C4-2B (cell line): ENCODE results near the gene PPP1R11.

Source experiments
- H3K27ac ChIP-seq: fragments of 450-650 bp; 2 replicates; pipeline ENCODE4 v1.5.1; 2017
- ZFX ChIP-seq: fragments of 450-650 bp; IDR thresholded peaks from 2 replicates; pipeline ENCODE4 v1.6.1; 2017
- TF ChIP-seq, protein P1 (sequence below): fragments of 450-650 bp; conservative IDR thresholded peaks from 2 replicates; pipeline ENCODE4 v1.5.1; 2017; ENCODE audit warnings: mild to moderate bottlenecking

Gene PPP1R11

DNA sequence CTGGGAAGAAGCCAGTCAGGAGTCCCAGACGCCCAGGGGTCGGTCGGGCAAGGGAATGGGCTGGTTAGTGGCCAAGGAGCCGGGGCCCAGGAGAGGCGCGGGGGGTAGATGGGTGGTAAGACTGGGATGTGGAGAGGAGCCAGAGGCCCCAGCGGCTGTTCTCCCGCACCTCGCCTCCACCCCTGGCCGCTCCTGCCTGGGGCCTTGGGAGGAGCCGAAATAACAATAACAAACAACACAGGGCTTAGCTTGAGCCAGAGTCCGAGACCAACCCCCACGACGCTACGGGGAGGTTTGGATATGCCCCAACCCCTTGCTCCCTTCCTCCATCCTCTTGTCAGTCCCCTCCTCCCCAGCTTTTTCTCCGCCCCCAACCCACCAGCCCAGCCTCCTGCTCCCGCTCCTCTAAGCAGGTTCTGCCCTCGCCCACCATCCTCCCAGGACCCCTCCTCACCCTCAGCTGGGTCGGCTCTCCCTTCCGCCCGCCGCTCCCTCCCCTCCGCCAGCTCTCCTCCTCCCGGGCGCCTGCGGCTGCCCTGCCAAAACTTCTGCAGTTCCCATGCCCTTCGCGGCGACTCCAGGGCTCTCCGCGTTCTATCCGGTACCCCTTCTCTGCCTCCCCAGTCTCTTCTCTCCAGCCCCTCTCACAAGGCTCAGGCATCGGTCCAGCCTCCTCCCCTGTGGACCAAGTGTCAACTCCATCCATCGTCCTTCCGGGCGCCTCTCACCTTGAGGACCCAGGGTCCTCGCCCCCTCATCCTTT, 7.5 kb downstream of the PPP1R11 start:
- TF ChIP-seq, protein P1, sequence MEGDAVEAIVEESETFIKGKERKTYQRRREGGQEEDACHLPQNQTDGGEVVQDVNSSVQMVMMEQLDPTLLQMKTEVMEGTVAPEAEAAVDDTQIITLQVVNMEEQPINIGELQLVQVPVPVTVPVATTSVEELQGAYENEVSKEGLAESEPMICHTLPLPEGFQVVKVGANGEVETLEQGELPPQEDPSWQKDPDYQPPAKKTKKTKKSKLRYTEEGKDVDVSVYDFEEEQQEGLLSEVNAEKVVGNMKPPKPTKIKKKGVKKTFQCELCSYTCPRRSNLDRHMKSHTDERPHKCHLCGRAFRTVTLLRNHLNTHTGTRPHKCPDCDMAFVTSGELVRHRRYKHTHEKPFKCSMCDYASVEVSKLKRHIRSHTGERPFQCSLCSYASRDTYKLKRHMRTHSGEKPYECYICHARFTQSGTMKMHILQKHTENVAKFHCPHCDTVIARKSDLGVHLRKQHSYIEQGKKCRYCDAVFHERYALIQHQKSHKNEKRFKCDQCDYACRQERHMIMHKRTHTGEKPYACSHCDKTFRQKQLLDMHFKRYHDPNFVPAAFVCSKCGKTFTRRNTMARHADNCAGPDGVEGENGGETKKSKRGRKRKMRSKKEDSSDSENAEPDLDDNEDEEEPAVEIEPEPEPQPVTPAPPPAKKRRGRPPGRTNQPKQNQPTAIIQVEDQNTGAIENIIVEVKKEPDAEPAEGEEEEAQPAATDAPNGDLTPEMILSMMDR, result no peak
- TF ChIP-seq ZFX, result no peak
- H3K27ac ChIP-seq, result no peak overlapping the region

DNA sequence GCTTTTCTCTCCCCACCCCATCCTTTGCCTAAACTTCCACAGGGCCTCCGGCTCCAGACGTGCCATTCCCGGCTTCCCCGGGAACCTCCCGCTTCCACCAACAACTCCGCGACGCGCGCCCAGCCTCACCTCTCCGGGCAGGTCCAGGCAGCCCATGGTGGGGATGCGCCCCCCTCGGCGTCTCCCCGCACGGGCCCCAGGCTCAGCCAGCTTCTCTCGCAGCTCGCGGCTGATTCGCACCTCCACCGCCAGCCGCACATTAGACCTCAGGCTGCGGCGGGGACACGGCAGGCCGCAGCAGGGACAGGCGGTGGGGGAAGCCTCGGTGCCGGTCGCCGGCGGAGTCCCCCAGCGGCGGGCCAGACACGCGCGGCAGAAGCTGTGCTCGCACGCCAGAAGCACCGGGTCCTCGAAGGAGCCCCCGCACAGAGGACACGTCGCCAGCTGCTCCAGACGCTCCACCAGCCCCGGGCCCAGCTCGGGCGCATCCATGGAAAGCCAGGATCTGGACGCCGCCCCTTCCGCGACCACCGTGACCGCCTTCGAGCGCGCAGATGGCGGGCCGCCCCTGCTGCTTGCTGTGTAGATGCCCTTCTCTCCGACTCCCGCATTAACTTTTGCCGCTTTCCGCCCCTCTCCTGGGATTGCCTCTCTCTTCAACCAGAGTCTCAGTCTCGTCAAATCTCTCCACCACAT, 8.2 kb downstream of the PPP1R11 start, which contains the start of gene RNF39:
TSS of gene RNF39 (minus strand) at position 676 of the 696 bp plus-strand sequence. CDS start at position 492, 184 bp downstream.
- H3K27ac ChIP-seq, result no peak within 1 kb of the TSS
- TF ChIP-seq, protein P1, result no peak
- no peak for TF ChIP-seq ZFX

DNA sequence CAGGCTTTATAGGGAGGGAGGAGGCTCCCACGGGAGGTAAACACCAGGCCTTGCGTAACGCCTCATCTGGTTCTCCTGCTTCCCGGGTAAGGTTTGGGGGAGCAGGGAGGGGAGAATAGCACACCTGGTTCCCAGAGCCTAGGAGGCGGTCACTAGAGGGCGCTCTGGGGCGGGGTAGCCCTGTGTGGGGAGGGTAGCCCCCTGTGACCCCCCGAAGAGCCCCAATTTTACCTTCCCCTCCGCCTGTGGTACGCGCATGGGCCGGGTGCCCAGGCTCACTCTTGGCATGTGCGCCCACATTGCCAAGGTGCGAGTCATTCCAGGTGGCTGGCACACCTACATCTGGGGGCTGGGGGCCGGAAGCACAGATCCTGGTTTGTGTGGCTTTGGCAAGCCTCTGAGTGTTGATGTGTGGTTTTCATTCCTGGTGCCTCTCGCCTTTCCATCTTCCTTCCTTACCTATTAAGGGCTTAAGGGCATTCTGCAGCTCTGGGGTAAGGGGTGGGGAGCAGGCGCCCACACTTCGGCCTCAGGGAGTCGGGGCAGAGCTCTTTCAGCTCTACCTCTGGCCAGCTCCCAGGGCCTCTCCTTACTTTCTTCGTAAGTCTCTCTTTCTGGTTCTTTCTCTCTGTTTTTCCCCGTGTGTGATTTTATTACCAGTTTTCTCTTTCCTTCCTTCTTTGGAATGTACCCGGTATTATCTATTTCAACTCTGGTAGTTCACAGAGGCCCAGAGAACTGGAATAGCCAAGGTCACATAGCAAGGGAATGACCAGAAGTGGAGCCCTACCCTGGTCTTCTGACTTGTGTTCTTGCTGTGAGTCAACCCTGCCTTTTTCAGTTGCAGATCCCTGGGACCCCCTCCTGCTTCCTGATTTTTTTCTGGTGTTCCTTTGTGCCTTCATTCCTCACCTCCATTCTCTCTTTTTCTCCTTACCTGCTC, 9.1 kb downstream of the PPP1R11 start:
- TF ChIP-seq ZFX, result no peak
- TF ChIP-seq, protein P1, result peak; percentile 60
- no peak overlapping the region for H3K27ac ChIP-seq

DNA sequence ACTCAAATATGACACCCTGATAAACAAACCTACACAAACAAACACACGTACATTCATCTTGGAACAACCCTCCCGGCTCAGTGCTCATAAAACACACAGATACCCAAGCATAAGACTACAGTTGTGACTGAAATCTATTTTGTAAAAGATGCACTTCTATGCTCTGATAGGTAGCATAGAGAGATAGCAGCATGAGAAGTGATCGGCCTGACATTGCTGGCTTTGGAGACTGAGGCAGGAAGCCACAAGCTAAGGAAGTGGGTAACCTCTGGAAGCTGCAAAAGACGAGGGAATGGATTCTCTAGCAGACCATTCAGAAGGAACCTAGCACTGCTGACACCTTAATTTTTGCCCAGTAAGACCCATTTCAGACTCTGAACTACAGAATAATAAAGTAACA, 10.2 kb downstream of the PPP1R11 start:
- no peak for TF ChIP-seq ZFX
- TF ChIP-seq, protein P1, result no peak
- H3K27ac ChIP-seq, result no peak overlapping the region

DNA sequence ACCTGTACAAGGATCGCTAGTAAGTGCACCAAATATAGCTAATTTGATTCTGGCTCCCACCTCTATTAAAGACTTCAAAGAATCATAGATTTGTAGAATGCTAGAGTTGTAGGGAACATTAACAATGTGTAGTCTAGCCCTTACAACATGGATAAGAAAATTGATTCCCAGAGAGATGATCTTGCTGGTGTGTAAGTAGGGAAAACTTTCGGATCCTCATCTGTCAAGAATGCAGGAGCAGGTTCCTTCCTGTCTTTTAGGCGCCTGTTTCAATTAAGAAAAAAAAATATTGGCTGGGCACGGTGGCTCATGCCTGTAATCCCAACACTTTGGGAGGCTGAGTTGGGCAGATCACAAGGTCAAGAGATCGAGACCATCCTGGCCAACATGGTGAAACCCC, 20.9 kb downstream of the PPP1R11 start:
- no peak overlapping the region for H3K27ac ChIP-seq
- TF ChIP-seq ZFX, result no peak
- TF ChIP-seq, protein P1, result no peak

DNA sequence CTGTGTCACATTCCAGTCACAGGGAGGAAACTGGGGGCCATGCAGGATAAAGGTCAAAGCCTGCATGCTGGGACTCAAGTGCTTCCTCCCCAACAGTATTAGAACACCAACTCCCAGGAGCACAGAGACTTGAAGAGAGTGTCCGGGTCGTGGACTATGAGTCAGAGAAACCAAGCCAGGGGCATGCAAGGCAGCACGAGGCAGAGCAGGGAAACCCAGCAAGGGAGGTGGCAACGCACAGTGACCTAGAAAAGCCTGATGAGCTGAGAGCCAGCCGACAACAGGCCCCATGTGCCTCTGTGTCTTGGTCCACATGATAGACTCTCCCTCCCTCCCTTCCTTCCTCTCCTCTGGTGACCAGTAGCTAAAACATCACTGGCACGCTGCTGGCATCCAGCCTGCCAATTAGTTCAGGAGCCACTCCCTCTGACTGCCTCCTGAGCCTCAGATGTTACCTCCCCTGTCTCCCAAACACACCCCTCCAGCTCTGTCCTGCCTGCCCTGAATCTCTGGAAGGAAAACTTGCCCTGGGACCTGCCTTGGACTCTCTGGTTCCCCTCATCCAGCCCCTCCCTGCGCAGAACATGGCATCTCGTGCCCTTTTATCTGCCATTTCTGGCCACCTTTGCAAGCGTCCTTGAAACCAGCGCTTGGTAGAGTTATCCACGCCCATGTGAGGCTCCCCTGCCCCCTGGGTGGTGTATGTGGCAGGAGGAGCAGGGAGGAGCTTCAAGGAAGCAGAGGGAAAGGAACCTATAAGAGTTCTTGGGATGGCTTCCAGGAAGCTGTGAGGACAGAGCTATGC, 24.8 kb downstream of the PPP1R11 start:
- H3K27ac ChIP-seq, result no peak overlapping the region
- TF ChIP-seq, protein P1, result no peak
